ENCODE data around the gene POLN.

POLN gene

GRCh38 chr4:2274320-2275043, 32.6 kb upstream of the POLN start:
- TF ChIP-seq TCF4 (CRISPR knock-in tag; IDR thresholded peaks at IDR 0.05; ENCODE audit: borderline replicate concordance) (peak; percentile 33; the same call in 1 of the 2 replicates), TOX (CRISPR knock-in tag; IDR thresholded peaks at IDR 0.05; ENCODE audit: borderline replicate concordance) (no peak), OSR1 (CRISPR knock-in tag; IDR thresholded peaks at IDR 0.05) (no peak), ZNF565 (CRISPR knock-in tag; conservative IDR thresholded peaks at IDR 0.05; ENCODE audit: low read depth) (no peak)
- ATAC-seq, result no peak

GRCh38 chr4:2273657-2274319, 31.9 kb upstream of the POLN start:
- TF ChIP-seq TOX (CRISPR knock-in tag; IDR thresholded peaks at IDR 0.05; ENCODE audit: borderline replicate concordance), result no peak
- no peak for TF ChIP-seq CSRNP3 (CRISPR knock-in tag; IDR thresholded peaks at IDR 0.05)
- TF ChIP-seq PPARA (CRISPR knock-in tag; IDR thresholded peaks at IDR 0.05; ENCODE audit: borderline replicate concordance), result no peak
- TF ChIP-seq, protein P1, sequence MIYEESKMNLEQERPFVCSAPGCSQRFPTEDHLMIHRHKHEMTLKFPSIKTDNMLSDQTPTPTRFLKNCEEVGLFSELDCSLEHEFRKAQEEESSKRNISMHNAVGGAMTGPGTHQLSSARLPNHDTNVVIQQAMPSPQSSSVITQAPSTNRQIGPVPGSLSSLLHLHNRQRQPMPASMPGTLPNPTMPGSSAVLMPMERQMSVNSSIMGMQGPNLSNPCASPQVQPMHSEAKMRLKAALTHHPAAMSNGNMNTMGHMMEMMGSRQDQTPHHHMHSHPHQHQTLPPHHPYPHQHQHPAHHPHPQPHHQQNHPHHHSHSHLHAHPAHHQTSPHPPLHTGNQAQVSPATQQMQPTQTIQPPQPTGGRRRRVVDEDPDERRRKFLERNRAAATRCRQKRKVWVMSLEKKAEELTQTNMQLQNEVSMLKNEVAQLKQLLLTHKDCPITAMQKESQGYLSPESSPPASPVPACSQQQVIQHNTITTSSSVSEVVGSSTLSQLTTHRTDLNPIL (CRISPR knock-in tag; IDR thresholded peaks at IDR 0.05; ENCODE audit: low read depth), result no peak
- no peak for TF ChIP-seq ZNF565 (CRISPR knock-in tag; conservative IDR thresholded peaks at IDR 0.05; ENCODE audit: low read depth)
- TF ChIP-seq GLIS3 (CRISPR knock-in tag; IDR thresholded peaks at IDR 0.05), result no peak
- TF ChIP-seq ZNF8 (CRISPR knock-in tag; IDR thresholded peaks at IDR 0.05), result no peak
- TF ChIP-seq, protein P2, sequence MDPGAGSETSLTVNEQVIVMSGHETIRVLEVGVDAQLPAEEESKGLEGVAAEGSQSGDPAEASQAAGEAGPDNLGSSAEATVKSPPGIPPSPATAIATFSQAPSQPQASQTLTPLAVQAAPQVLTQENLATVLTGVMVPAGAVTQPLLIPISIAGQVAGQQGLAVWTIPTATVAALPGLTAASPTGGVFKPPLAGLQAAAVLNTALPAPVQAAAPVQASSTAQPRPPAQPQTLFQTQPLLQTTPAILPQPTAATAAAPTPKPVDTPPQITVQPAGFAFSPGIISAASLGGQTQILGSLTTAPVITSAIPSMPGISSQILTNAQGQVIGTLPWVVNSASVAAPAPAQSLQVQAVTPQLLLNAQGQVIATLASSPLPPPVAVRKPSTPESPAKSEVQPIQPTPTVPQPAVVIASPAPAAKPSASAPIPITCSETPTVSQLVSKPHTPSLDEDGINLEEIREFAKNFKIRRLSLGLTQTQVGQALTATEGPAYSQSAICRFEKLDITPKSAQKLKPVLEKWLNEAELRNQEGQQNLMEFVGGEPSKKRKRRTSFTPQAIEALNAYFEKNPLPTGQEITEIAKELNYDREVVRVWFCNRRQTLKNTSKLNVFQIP (CRISPR knock-in tag; IDR thresholded peaks at IDR 0.05; ENCODE audit: borderline replicate concordance, low read depth), result no peak
- no peak for TF ChIP-seq ZFP30 (CRISPR knock-in tag; IDR thresholded peaks at IDR 0.05)
- TF ChIP-seq CSDC2 (CRISPR knock-in tag; IDR thresholded peaks at IDR 0.05), result no peak
- TF ChIP-seq TCF4 (CRISPR knock-in tag; IDR thresholded peaks at IDR 0.05; ENCODE audit: borderline replicate concordance), result no peak
- no peak for ATAC-seq

GRCh38 chr4:2273221-2273620, 31.3 kb upstream of the POLN start:
- TF ChIP-seq TCF4 (CRISPR knock-in tag; IDR thresholded peaks at IDR 0.05; ENCODE audit: borderline replicate concordance), result no peak
- no peak for TF ChIP-seq CSRNP3 (CRISPR knock-in tag; IDR thresholded peaks at IDR 0.05)
- TF ChIP-seq TSHZ2 (CRISPR knock-in tag; IDR thresholded peaks at IDR 0.05), result no peak
- no peak for TF ChIP-seq PATZ1 (CRISPR knock-in tag; IDR thresholded peaks at IDR 0.05; ENCODE audit: borderline replicate concordance)
- no peak for TF ChIP-seq SNAI2 (CRISPR knock-in tag; IDR thresholded peaks at IDR 0.05)
- no peak for TF ChIP-seq BACH2 (CRISPR knock-in tag; IDR thresholded peaks at IDR 0.05; ENCODE audit: borderline replicate concordance)
- no peak for TF ChIP-seq PPARA (CRISPR knock-in tag; IDR thresholded peaks at IDR 0.05; ENCODE audit: borderline replicate concordance)
- TF ChIP-seq ARNTL (CRISPR knock-in tag; IDR thresholded peaks at IDR 0.05; ENCODE audit: borderline replicate concordance, low read depth), result no peak
- TF ChIP-seq TOX (CRISPR knock-in tag; IDR thresholded peaks at IDR 0.05; ENCODE audit: borderline replicate concordance), result no peak
- no peak for TF ChIP-seq ESRRG (CRISPR knock-in tag; IDR thresholded peaks at IDR 0.05)
- TF ChIP-seq, protein P2 (CRISPR knock-in tag; IDR thresholded peaks at IDR 0.05; ENCODE audit: borderline replicate concordance, low read depth), result no peak
- TF ChIP-seq ISL1 (CRISPR knock-in tag; IDR thresholded peaks at IDR 0.05), result no peak
- TF ChIP-seq ZFP3 (CRISPR knock-in tag; IDR thresholded peaks at IDR 0.05), result no peak
- TF ChIP-seq ZNF8 (CRISPR knock-in tag; IDR thresholded peaks at IDR 0.05), result no peak
- no peak for TF ChIP-seq GLIS3 (CRISPR knock-in tag; IDR thresholded peaks at IDR 0.05)
- TF ChIP-seq CSDC2 (CRISPR knock-in tag; IDR thresholded peaks at IDR 0.05), result no peak
- no peak for ATAC-seq

Measured in SK-N-SH treated with all-trans-retinoic acid at 6 μM for 48 hours (cell line).